Suprapubic skin (tissue), 4 donors: Measurements from ENCODE around the gene CX3CR1.

Experiments
- CTCF ChIP-seq, 2 donors: fragments of 200-600 bp in 1 of 2; fragments of 450-650 bp in 1 of 2; sonication (generic) in 1 of 2; IDR thresholded peaks; one replicate each; pipeline ENCODE4 v1.5.1; 2016 to 2019; ENCODE audit warnings: antibody characterized with exemption in 2 of 2, mild to moderate bottlenecking in 1 of 2, moderate library complexity in 1 of 2
- EP300 ChIP-seq: sonication (generic); formaldehyde crosslinking; IDR thresholded peaks from one replicate; pipeline ENCODE4 v1.6.1; 2017; ENCODE audit warnings: antibody characterized with exemption
- POLR2A ChIP-seq, 2 donors: fragments of 450-650 bp; IDR thresholded peaks; one replicate each; pipeline ENCODE4 v1.6.1; 2017; ENCODE audit warnings: antibody characterized with exemption in 2 of 2, mild to moderate bottlenecking in 2 of 2, moderate library complexity in 2 of 2
- POLR2AphosphoS5 ChIP-seq, 3 donors: sonication (generic); formaldehyde crosslinking; IDR thresholded peaks; one replicate each; pipeline ENCODE4 v1.6.1; 2017; ENCODE audit warnings: antibody characterized with exemption in 3 of 3

- TF ChIP-seq CTCF (IDR thresholded peaks at IDR 0.05) (no peak), POLR2AphosphoS5 (IDR thresholded peaks at IDR 0.05) (no peak), POLR2A (IDR thresholded peaks at IDR 0.05) (no peak), EP300 (no peak)
Measured at GRCh38 chr3:39315420-39315819, 35.6 kb upstream of the CX3CR1 start.
